GM13977 (cell line): ENCODE measurements around the gene RERG.
"Not testable (repeated sequence)": the region's sequence is repeated elsewhere in the genome, so short reads cannot be mapped to it uniquely, and the experiment has no call there.

ENCODE experiments used
- DNase-seq: peaks from one replicate; pipeline ENCODE4 v3.0.0; 2012; ENCODE audit warnings: low spot score
- in situ Hi-C: fragments of 300-500 bp; cut with MboI; formaldehyde crosslinking; loops from one replicate; pipeline ENCODE4 v1.12.0; 2022; ENCODE audit warnings: low sequenced_read_pairs, low pct_unique_long_range_greater_than_20kb, mixed read lengths, inconsistent platforms; ENCODE audit not compliant: unreplicated experiment
- TF ChIP-seq, protein P1 (sequence below): IDR thresholded peaks from 2 replicates; pipeline ENCODE4 v1.5.1; 2012; ENCODE audit warnings: mild to moderate bottlenecking, control low read depth; ENCODE audit not compliant: insufficient read depth; ENCODE audit errors: extremely low read depth, missing control alignments

The RERG gene

GRCh38 chr12:15234011-15234410 is 12.8 kb upstream of the RERG start:
- TF ChIP-seq, protein P1, sequence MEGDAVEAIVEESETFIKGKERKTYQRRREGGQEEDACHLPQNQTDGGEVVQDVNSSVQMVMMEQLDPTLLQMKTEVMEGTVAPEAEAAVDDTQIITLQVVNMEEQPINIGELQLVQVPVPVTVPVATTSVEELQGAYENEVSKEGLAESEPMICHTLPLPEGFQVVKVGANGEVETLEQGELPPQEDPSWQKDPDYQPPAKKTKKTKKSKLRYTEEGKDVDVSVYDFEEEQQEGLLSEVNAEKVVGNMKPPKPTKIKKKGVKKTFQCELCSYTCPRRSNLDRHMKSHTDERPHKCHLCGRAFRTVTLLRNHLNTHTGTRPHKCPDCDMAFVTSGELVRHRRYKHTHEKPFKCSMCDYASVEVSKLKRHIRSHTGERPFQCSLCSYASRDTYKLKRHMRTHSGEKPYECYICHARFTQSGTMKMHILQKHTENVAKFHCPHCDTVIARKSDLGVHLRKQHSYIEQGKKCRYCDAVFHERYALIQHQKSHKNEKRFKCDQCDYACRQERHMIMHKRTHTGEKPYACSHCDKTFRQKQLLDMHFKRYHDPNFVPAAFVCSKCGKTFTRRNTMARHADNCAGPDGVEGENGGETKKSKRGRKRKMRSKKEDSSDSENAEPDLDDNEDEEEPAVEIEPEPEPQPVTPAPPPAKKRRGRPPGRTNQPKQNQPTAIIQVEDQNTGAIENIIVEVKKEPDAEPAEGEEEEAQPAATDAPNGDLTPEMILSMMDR: no peak
- in situ Hi-C loops: loop anchor here (25.0 kb wide), 1 partner anchor 628 kb away; no protein-coding TSS in a partner anchor
- DNase-seq: no peak

DNA sequence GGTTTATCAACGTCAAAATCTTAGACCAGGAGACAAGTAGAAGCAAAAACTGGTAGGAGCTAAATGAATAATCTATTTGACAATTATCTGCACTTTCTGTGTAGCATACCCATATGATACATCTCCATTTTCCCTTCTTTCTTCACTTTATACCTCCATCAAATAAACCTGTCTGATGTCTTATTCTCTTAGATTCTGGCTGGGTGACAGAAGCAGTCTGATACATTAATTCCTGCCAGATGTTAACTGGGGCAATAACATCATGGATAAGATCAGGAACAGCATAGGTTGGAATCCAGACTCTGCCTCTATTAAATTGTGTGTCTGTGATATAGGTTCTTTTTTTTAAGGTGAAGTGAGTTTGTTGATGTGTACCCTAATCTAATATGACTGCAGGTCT is 11.7 kb upstream of the RERG start:
- DNase-seq: no peak
- in situ Hi-C loops: loop anchor here (25.0 kb wide), 1 partner anchor 629 kb away; no protein-coding TSS in a partner anchor
- TF ChIP-seq, protein P1: no peak

- TF ChIP-seq, protein P1: no peak
- in situ Hi-C loops: loop anchor here (25.0 kb wide), 1 partner anchor 631 kb away; no protein-coding TSS in a partner anchor
- DNase-seq: no peak
Observed at GRCh38 chr12:15231493-15231892, 10.3 kb upstream of the RERG start.

DNA sequence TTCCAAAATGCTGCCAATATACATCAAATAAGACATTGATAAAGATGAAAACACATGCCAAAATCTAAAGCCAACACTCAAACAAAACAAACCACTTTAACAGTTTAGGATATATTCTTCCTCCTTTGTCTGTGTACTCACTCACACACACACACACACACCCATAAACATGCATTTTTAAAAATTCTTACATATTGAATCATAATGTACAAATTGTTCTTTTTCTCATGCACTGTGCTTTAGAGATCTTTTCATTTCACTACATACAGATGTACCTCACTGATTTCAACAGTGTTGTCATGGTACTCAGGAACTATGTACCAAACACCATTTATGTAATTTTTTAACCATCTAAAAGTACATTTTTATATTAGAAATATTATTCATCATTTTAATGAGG is 9.5 kb upstream of the RERG start:
- in situ Hi-C loops: loop anchor here (25.0 kb wide), 1 partner anchor 632 kb away; no protein-coding TSS in a partner anchor
- no peak for DNase-seq
- TF ChIP-seq, protein P1: no peak

GRCh38 chr12:15230137-15230536 is 8.9 kb upstream of the RERG start:
- in situ Hi-C loops: loop anchor here (25.0 kb wide), 1 partner anchor 632 kb away; no protein-coding TSS in a partner anchor
- TF ChIP-seq, protein P1: no peak
- no peak for DNase-seq

- peak; percentile 23 for DNase-seq
- in situ Hi-C loops: loop anchor here (25.0 kb wide), 1 partner anchor 635 kb away; no protein-coding TSS in a partner anchor
- TF ChIP-seq, protein P1: peak; percentile 59
Observed at GRCh38 chr12:15227004-15227679, 5.9 kb upstream of the RERG start.

DNA sequence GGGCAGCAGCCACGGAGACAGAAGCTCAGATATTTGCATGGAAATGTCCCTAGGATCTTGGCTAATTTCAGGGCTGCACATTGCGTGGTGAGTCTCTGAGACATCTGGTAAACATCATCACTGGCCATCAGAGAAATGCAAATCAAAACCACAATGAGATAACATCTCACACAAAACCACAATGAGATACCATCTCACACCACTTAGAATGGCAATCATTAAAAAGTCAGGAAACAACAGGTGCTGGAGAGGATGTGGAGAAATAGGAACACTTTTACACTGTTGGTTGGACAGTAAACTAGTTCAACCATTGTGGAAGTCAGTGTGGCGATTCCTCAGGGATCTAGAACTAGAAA is 4.6 kb upstream of the RERG start:
- in situ Hi-C loops: loop anchor here (25.0 kb wide), 1 partner anchor 636 kb away; no protein-coding TSS in a partner anchor
- not testable (repeated sequence) for DNase-seq
